Activated CD8-positive, alpha-beta T cell treated with anti-CD3 and anti-CD28 coated beads, Interleukin-2, amount 10 ng/mL, durations not matched to agents 7 days and 5 days (primary cell): ENCODE data around the gene OR5AK2. TPM values are rescaled to one million over a fixed set of nuclear protein-coding genes. Genes with fewer than 3 reads are reported as not detected.

Experiments used
- ATAC-seq: fragments of 150-1000 bp; cut with Tn5 transposase; one replicate; pipeline ENCODE4 v1.10.0; 2021; ENCODE audit warnings: moderate library complexity
- CTCF ChIA-PET: fragments of 350-600 bp; sonication (Branson Sonifier 250); formaldehyde crosslinking; loops from one replicate; lab custom pipeline; 2021; ENCODE audit warnings: antibody characterized with exemption; lab: Charles Lee
- POLR2A ChIA-PET: fragments of 350-600 bp; sonication (Branson Sonifier 250); formaldehyde crosslinking; loops from one replicate; lab custom pipeline; 2021; ENCODE audit warnings: antibody characterized with exemption; lab: Charles Lee
- DNase-seq: peaks from one replicate; pipeline ENCODE4 v3.0.0-alpha.2; 2020
- H3K27ac Mint-ChIP-seq: one replicate; pipeline ENCODE4 v1.8.0; 2021; ENCODE audit warnings: mild to moderate bottlenecking, mixed read lengths
- H3K27me3 Mint-ChIP-seq: one replicate; pipeline ENCODE4 v1.8.0; 2021; ENCODE audit warnings: low read depth, mixed read lengths
- H3K36me3 Mint-ChIP-seq: one replicate; pipeline ENCODE4 v1.8.0; 2021; ENCODE audit warnings: low read depth, mixed read lengths
- H3K4me1 Mint-ChIP-seq: one replicate; pipeline ENCODE4 v1.8.0; 2021; ENCODE audit warnings: low read depth, mixed read lengths
- H3K4me3 Mint-ChIP-seq: one replicate; pipeline ENCODE4 v1.8.0; 2021; ENCODE audit warnings: mild to moderate bottlenecking, mixed read lengths
- H3K9me3 Mint-ChIP-seq: one replicate; pipeline ENCODE4 v1.8.0; 2022; ENCODE audit warnings: mixed read lengths; ENCODE audit not compliant: insufficient read depth
- total RNA-seq, 2 experiments: library from RNA; stranded (reverse); gene quantifications; one replicate each; pipeline ENCODE4 v1.2.3, GENCODE V29; 2021

OR5AK2 gene
- total RNA-seq, 2 experiments from 2014 or later, result not detected

GRCh38 chr11:57008373-57008772 is 19.7 kb downstream of the OR5AK2 start:
- H3K27ac Mint-ChIP-seq, result no peak overlapping the region
- no peak overlapping the region for H3K4me3 Mint-ChIP-seq
- no peaks in the 10 kb centered on the region for H3K36me3 Mint-ChIP-seq
- no peak for ATAC-seq
- ChIA-PET POLR2A (no interaction called here), CTCF (no interaction called here)
- H3K27me3 Mint-ChIP-seq, result no peaks in the 10 kb centered on the region
- H3K4me1 Mint-ChIP-seq, result no peaks in the 10 kb centered on the region
- no peaks in the 10 kb centered on the region for H3K9me3 Mint-ChIP-seq
- no peak for DNase-seq

DNA sequence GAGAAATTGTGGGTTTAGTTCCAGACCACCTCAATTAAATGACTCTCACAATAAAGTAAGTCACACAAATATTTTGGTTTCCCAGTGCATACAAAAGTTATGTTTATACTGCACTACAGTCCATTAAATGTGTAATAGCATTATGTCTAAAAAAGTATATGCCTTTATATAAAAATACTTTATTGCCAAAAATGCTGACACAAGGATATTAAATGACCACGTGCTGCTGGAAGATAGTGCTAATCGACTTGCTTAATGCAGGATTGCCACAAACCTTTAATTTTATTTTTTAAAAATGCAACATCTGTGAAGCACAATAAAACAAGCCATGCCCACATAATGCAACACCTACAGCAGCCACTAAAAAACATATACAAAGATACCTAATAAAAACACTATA is 27.0 kb downstream of the OR5AK2 start:
- no peaks in the 10 kb centered on the region for H3K36me3 Mint-ChIP-seq
- no peak for DNase-seq
- no peak for ATAC-seq
- POLR2A ChIA-PET, result no interaction called here
- no peaks in the 10 kb centered on the region for H3K27me3 Mint-ChIP-seq
- CTCF ChIA-PET, result no interaction called here
- no peak overlapping the region for H3K27ac Mint-ChIP-seq
- H3K4me1 Mint-ChIP-seq, result no peaks in the 10 kb centered on the region
- H3K9me3 Mint-ChIP-seq, result no peaks in the 10 kb centered on the region
- H3K4me3 Mint-ChIP-seq, result no peak overlapping the region

DNA sequence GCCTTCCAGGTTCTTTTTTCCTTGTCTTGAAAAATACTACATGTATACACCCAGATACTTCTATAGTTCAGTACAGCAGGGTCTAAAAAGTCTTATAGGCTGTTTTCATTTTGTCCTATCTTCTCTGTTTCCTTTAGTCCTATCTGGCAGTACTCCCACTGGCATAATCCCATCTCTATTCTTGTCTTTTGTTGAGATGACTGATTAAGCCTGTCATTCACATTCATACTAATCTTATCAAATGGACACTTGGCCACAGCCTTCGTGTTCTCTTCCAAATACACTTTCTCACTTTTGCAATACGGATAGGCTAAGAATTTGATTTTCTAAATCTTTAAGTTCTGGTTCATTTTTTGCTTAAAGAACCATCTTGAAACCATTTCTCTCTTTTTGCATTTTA is 42.8 kb downstream of the OR5AK2 start:
- ATAC-seq (no peak), DNase-seq (no peak)
- ChIA-PET CTCF (no interaction called here), POLR2A (no interaction called here)
- H3K27me3 Mint-ChIP-seq, result no peaks in the 10 kb centered on the region
- no peaks in the 10 kb centered on the region for H3K9me3 Mint-ChIP-seq
- H3K4me3 Mint-ChIP-seq, result no peak overlapping the region
- H3K27ac Mint-ChIP-seq, result no peak overlapping the region
- no peaks in the 10 kb centered on the region for H3K36me3 Mint-ChIP-seq
- no peaks in the 10 kb centered on the region for H3K4me1 Mint-ChIP-seq

Other genes with a start within 250 kb of the OR5AK2 start
- gene OR9G4, start 240.2 kb upstream of the OR5AK2 start, total RNA-seq, result not detected
- not detected for gene LRRC55, start 193.0 kb downstream of the OR5AK2 start, total RNA-seq
- not detected for gene APLNR, start 248.3 kb downstream of the OR5AK2 start, total RNA-seq